HL-60/S4 treated with retinoic acid at 250 ng/mL for 4 days and 3 days (cell line): ENCODE results near the gene GSE1.

Source experiments
- in situ Hi-C: fragments of 300-500 bp; cut with MboI; formaldehyde crosslinking; loops from 2 replicates; pipeline ENCODE4 v1.7.0; 2022; ENCODE audit warnings: low sequenced_read_pairs

Gene GSE1

GRCh38 chr16:85656351-85657266, 43.5 kb downstream of the GSE1 start:
- in situ Hi-C loops: no loop called here

GRCh38 chr16:85657267-85657650, 44.1 kb downstream of the GSE1 start:
- in situ Hi-C loops: no loop called here

- in situ Hi-C loops: no loop called here
Measured at GRCh38 chr16:85657996-85658395, 44.9 kb downstream of the GSE1 start.

GRCh38 chr16:85658504-85659326, 45.6 kb downstream of the GSE1 start:
- in situ Hi-C loops: no loop called here

GRCh38 chr16:85659336-85659735, 46.2 kb downstream of the GSE1 start:
- in situ Hi-C loops: no loop called here

- in situ Hi-C loops: no loop called here
Measured at GRCh38 chr16:85659805-85660511, 46.8 kb downstream of the GSE1 start.

GRCh38 chr16:85660843-85661739, 48.0 kb downstream of the GSE1 start:
- in situ Hi-C loops: no loop called here

- in situ Hi-C loops: no loop called here
Measured at GRCh38 chr16:85661740-85662481, 48.8 kb downstream of the GSE1 start.

- in situ Hi-C loops: no loop called here
Measured at GRCh38 chr16:85662482-85662812, 49.3 kb downstream of the GSE1 start.

- in situ Hi-C loops: no loop called here
Measured at GRCh38 chr16:85662976-85663830, 50.1 kb downstream of the GSE1 start.

- in situ Hi-C loops: no loop called here
Measured at GRCh38 chr16:85663891-85664321, 50.8 kb downstream of the GSE1 start.

GRCh38 chr16:85664580-85665372, 51.7 kb downstream of the GSE1 start:
- in situ Hi-C loops: no loop called here

GRCh38 chr16:85665373-85665740, 52.2 kb downstream of the GSE1 start:
- in situ Hi-C loops: no loop called here

GRCh38 chr16:85665929-85666328, 52.8 kb downstream of the GSE1 start:
- in situ Hi-C loops: no loop called here

- in situ Hi-C loops: no loop called here
Measured at GRCh38 chr16:85667261-85667660, 54.1 kb downstream of the GSE1 start.

- in situ Hi-C loops: no loop called here
Measured at GRCh38 chr16:85667841-85668413, 54.8 kb downstream of the GSE1 start.

GRCh38 chr16:85668676-85669424, 55.7 kb downstream of the GSE1 start:
- in situ Hi-C loops: no loop called here
